Activated T-cell treated with anti-CD3 and anti-CD28 coated beads, Interleukin-2, amount 50 U/mL, for 1 hour (primary cell): Measurements from ENCODE around the gene TBX19.

Experiments
- DNase-seq: peaks from one replicate; pipeline ENCODE4 v3.0.0-alpha.2; 2020

Gene TBX19

GRCh38 chr1:168285521-168285790, 4.8 kb downstream of the TBX19 start:
- DNase-seq, result no peak

DNA sequence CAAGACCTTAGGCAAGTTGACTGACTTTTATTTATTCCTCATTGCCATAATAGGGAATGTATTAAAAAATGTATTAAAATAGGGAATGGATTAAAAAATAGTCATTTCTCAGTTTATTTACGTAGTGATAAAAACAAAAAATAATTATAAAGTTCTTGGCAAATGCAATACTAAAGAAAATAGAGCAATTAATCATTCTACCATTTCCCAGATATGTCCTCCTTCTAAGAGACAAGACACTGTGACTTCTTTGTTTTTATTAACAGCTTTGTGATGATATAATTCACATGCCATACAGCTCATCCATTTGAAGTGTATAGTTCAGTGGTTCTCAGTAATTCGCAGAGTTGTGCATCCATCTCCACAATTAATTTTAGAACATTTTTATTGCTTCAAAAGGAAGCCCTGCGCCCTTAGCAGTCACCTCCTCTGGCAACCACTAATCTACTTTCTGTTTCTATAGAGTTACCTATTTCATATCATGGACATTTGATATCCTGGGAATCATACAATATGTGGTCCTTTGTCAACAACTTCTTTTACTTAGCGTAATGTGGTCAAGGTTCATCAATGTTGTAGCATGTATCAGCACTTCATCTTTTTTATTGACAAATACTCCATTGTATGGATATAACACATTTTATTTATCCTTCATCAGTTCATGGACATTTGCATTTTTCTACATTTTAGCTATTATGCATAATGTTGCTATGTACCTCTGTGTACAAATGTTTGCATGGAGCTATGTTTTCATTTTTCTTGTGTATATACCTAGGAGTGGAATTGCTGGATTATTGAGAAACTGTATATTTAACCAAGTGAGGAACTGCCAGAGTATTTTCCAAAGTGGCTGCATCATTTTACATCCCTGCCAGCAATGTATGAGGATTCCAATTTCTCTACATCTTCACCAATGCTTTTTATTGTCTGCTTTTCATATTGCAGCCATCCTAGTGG, 5.6 kb downstream of the TBX19 start:
- no peak for DNase-seq

DNA sequence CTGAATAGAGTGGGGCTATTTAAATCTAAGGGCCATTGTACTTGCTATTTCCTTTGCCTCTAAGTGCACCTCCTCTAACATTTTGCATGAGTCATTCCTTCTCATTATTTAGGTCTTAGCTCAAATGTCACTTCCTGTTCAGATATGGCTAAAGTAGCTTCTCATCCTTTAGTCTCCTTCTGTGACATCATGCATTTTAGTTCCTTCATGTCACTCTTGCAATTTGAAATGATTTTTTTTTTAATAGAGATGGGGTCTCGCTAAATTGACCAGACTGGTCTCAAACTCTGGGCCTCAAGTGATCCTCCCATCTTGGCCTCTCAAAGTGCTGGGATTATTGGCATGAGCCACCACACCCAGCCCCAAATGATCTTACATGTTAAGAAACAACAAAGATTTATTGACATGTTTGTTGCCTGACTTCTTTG, 6.6 kb downstream of the TBX19 start:
- DNase-seq, result no peak

- no peak for DNase-seq
These were observed 7.8 kb downstream of the TBX19 start for GRCh38 chr1:168288311-168289052.

GRCh38 chr1:168291222-168291837, 10.7 kb downstream of the TBX19 start:
- no peak for DNase-seq

DNA sequence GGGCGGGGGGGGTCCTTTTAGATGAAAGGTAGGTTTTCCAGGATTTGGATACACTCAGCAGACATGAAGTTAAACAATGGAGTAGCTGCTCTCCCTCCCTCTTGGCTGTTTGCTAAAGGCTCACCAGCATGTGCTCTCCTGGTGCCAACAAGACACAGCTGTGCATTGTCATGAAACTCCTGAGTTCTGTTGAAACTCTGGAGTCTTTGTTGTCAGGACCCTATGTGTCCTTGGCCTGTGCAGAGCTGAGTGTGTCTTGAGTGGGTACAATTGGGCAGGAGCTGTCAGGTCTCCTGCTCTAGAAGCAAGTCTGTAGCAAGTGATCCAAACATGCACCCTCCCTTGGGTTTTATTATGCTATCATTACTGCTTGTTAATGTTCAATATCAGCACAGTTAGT, 12.7 kb downstream of the TBX19 start:
- no peak for DNase-seq

- DNase-seq, result no peak
These were observed 14.9 kb downstream of the TBX19 start for GRCh38 chr1:168295411-168296114.

DNA sequence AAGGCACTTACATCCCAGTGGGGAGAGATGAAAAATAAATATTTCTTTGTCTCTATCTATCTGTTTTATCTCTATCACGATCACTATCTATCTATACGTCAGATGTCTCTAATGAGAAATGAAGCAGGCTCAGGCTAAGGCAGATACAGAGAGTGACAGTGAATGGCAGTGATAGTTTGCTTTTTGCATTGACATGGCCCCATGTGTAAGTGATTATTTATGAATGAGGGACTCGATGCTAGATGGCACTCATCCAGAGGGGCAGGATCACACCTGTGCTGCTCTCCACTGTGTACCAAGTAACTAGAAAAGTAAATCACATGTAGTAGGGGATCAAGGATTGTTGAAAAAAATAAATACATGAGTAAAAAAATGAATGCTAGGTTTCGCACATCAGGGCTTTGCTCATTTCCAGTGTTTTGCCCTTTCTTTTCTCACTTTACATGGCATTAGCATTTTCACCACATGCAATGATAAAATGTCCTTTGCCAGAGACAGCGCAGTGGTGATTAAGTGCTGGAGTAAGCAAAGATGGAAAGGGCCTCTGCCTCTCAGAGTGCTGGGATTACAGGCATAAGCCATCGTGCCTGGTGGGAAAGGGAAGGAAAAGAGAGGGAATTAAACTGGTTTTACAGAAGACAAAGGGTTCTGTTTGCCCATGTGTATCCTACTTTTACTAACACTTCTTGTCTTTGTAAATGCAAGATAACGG, 16.5 kb downstream of the TBX19 start:
- no peak for DNase-seq

- no peak for DNase-seq
These were observed 17.8 kb downstream of the TBX19 start for GRCh38 chr1:168298446-168298845.

DNA sequence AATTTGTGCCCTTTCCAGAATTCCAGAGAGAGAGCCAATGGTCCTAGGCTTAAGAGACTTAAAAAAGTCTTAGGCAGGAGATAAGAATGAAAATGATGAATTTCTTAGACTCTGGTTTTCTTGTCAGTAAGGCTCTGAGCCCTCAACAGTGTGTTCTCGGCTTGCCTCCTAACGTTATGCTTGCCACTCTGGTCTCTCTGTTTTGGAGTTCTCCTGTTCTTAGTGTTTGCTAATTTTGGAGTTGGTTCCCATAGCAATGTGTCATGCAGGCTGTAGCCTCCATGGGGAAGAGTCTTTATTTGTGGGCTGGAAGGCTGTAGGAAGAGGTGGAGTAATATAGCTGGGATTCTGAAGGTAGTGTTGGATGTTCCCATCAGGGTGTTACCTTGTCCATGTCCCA, 19.9 kb downstream of the TBX19 start:
- no peak for DNase-seq

DNA sequence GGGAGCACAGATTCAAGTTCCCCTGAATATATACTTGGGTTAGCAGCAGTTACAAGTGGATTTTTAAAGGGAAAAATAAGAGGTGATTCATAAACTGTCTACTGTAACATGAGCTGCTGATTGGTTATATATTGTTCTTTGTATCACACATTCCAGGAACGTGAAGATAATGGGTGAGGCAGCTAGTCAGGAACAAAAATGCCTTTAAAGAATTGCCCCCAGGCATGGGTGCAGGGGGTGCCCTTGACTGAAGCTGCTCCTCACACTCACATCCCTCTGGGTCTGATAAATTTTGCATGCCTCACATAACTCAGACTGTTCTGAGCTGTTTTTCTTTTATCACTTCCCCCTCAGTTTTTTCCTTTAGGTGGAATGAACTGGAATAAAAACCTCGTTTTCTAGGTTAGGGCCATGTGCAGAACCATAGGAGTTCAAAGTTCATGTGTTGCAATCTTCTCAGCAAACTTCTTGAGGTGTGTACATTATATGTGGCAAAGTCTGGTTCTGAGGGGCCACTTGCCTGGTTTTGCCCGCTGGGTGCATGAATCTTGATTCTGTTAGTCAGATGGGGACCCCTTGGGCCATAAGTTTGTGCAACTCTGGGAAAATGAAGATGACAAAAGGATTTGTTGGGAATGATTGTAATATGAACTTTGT, 21.1 kb downstream of the TBX19 start:
- no peak for DNase-seq

DNA sequence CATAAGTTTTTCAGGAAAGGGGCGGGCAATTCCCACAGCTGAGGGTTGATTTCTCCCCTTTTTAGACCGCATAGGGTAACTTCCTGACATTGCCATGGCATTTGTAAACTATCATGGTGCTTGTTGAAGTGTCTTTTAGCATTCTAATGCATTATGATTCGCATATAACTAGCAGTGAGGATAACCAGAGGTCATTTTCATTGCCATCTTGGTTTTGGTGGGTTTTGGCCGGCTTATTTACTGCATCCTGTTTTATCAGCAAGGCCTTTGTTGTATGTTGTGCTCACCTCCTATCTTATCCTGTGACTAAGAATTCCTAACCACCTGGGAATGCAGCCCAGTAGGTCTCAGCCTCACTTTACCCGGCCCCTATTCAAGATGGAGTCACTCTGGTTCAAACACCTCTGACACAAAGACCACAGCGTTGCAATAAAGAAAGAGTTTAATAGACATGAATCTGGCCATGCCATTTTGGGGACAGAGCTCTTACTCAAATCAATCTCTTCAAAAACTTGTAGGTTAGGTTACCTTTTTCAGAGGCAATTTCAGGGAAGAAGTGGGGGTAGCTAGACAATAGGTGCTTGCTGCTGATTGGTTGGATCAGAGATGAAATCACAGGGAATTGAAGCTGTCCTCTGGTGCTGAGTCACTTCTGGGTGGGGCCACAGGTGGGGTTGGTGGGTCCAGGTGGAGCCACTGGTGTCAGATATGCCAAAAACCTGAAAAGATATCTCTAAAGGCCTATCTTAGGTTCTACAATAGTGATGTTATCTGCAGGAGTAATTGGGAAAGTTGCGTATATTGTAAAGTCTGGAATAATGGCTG, 23.3 kb downstream of the TBX19 start:
- no peak for DNase-seq

GRCh38 chr1:168304865-168305264, 24.2 kb downstream of the TBX19 start:
- DNase-seq, result no peak

DNA sequence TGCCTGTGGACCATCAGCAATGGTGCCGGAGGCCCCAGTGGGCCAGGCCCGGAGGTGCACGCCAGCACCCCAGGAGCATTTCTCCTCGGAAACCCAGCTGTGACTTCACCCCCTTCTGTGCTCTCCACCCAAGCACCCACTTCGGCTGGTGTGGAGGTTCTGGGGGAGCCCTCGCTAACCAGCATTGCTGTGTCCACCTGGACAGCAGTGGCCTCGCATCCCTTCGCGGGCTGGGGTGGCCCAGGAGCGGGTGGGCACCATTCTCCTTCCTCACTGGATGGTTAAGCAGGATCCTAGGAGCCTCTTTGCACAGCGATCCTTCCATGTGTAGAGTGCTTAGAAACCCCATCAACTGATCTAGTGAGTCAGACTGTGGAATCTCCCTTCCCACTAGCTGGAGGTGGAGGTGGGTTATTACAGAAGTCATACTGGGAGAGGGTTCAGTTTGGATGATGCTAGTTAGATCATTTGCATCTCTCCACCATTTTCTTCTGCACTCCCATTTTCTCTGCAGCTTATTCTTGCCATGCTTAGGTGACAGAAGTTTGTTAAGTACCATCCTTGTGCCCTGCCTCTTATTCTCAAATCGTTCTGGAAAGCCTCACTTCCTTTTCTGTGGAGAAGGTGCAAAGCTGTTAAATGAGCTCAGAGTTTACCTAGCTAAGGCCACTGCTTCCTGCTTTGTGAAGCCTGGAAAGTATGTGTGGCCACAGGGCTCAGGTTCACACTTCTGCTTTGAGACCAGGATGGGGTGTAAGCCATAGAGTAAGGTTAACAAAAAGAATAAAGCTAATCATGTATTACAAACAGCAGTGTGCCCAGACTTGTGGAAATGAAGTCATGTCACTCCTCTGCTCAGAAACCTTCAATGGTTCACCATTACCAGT, 32.3 kb downstream of the TBX19 start:
- no peak for DNase-seq

- no peak for DNase-seq
These were observed 35.5 kb downstream of the TBX19 start for GRCh38 chr1:168316142-168316541.

DNA sequence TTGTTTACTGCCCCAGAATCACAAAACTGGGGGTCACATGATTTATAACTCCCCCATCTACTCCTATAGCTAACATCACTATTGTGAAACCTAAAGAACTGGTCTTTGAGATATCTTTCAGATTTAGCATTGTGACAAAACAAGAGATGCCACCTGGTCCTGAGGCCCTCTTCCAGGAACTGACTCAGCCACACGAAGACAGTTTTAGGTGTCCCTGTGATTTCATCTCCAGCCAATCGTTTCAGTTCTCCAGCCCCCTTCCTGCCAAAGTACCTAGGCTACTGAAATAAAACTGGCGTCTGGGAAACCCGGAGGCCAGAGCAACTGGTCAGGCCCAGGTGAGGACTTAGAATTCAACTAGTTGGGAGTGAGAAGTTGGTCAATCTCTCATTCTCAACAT, 36.6 kb downstream of the TBX19 start:
- no peak for DNase-seq

DNA sequence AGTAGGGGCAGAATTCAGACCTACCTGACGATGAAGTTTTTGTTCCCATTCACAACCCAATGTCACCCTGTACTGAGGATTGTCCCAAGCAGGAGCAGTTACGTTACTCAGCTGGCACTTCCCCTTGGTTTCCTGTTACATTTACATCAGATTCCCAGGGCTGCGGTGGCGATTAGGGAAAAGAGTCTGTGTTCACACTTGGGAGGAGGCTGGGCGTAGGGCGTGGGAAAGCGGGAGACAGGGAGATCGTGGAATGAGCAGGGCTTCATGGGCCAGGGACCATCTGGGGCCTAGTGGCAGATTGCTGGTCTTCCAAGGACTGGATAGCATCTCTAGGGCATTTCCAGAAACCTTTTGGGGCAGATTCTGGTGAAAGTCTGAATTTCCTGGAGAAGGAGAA, 39.0 kb downstream of the TBX19 start:
- no peak for DNase-seq

- no peak for DNase-seq
These were observed 39.5 kb downstream of the TBX19 start for GRCh38 chr1:168320149-168320548.

- no peak for DNase-seq
These were observed 40.2 kb downstream of the TBX19 start for GRCh38 chr1:168320800-168321450.

- DNase-seq, result no peak
These were observed 41.3 kb downstream of the TBX19 start for GRCh38 chr1:168321945-168322344.
